Measurements from ENCODE around the gene RAB24. TPM values are rescaled to one million over a fixed set of nuclear protein-coding genes. Genes with fewer than 3 reads are reported as not detected.

Gene RAB24
- total RNA-seq, 4 donors from 2014 or later, result 52.2 to 98.5 (median 73.7) TPM

GRCh38 chr5:177320879-177321278 is 17.4 kb upstream of the RAB24 start:
- no peak for DNase-seq (ENCODE audit: low spot score in 2 of 2)
- 85 to 92% methylated on average over 7 of the region's 7 CpGs for WGBS, 2 donors
- no peak overlapping the region for H3K4me3 ChIP-seq (ENCODE audit: low read depth, poor library complexity, severe bottlenecking)
- no peak for TF ChIP-seq CTCF (IDR thresholded peaks at IDR 0.05)
- TF ChIP-seq POLR2A (IDR thresholded peaks at IDR 0.05), result no peak
- intact Hi-C loops (cut with DNase I; ENCODE audit: low total_unique reads), result no loop called here

- intact Hi-C loops (cut with DNase I; ENCODE audit: low total_unique reads), result loop anchor here (10.0 kb wide), 1 partner anchor 135 kb away; no protein-coding TSS in a partner anchor
- 94% methylated on average over 13 to 14 of the region's 14 CpGs for WGBS, 2 donors
Measured at GRCh38 chr5:177319913-177320588, 16.5 kb upstream of the RAB24 start.

GRCh38 chr5:177317959-177318377 is 14.4 kb upstream of the RAB24 start:
- peak; percentile 71 to 94 for DNase-seq (ENCODE audit: low spot score in 2 of 2)

More at GRCh38 chr5:177319913-177320588, 16.5 kb upstream of the RAB24 start:
- TF ChIP-seq POLR2A (IDR thresholded peaks at IDR 0.05) (no peak), CTCF (IDR thresholded peaks at IDR 0.05) (no peak)
- DNase-seq (ENCODE audit: low spot score in 2 of 2), result no peak
- no peak overlapping the region for H3K4me3 ChIP-seq (ENCODE audit: low read depth, poor library complexity, severe bottlenecking)

GRCh38 chr5:177316005-177316404 is 12.5 kb upstream of the RAB24 start:
- TF ChIP-seq POLR2A (IDR thresholded peaks at IDR 0.05) (no peak), CTCF (IDR thresholded peaks at IDR 0.05) (no peak)
- intact Hi-C loops (cut with DNase I; ENCODE audit: low total_unique reads), result loop anchor here (10.0 kb wide), 1 partner anchor 139 kb away; no protein-coding TSS in a partner anchor
- no peak overlapping the region for H3K4me3 ChIP-seq (ENCODE audit: low read depth, poor library complexity, severe bottlenecking)
- DNase-seq (ENCODE audit: low spot score in 2 of 2), result no peak
- WGBS, 2 donors, result 98% methylated on average over 3 of the region's 3 CpGs

More at GRCh38 chr5:177317959-177318377, 14.4 kb upstream of the RAB24 start:
- intact Hi-C loops (cut with DNase I; ENCODE audit: low total_unique reads), result loop anchor here (10.0 kb wide), 1 partner anchor 137 kb away; no protein-coding TSS in a partner anchor
- TF ChIP-seq POLR2A (IDR thresholded peaks at IDR 0.05), result no peak
- peak in 1 of 3 donors; percentile 41 for TF ChIP-seq CTCF (IDR thresholded peaks at IDR 0.05)
- no peak overlapping the region for H3K4me3 ChIP-seq (ENCODE audit: low read depth, poor library complexity, severe bottlenecking)
- WGBS, 2 donors, result 32% methylated on average over 7 of the region's 7 CpGs

- intact Hi-C loops (cut with DNase I; ENCODE audit: low total_unique reads), result loop anchor here (10.0 kb wide), 1 partner anchor 139 kb away; no protein-coding TSS in a partner anchor
- 86 to 93% methylated on average over 4 to 7 of the region's 7 CpGs for WGBS, 2 donors
- no peak overlapping the region for H3K4me3 ChIP-seq (ENCODE audit: low read depth, poor library complexity, severe bottlenecking)
- no peak for DNase-seq (ENCODE audit: low spot score in 2 of 2)
- TF ChIP-seq POLR2A (IDR thresholded peaks at IDR 0.05) (no peak), CTCF (IDR thresholded peaks at IDR 0.05) (no peak)
Measured at GRCh38 chr5:177315411-177315810, 11.9 kb upstream of the RAB24 start.
